HL-60 (cell line): ENCODE results near the gene MCM3AP.

Experiments
- DNase-seq, 2 experiments: peaks; one replicate each; pipeline ENCODE4 v3.0.0-alpha.2; 2010 to 2020; ENCODE audit warnings: low read depth in 1 of 2, low spot score in 1 of 2
- H3K27ac ChIP-seq: fragments of 250-450 bp; sonication (Bioruptor Pico); replicated peaks from 2 replicates; pipeline ENCODE4 v1.5.1; 2020; ENCODE audit warnings: mild to moderate bottlenecking, moderate library complexity
- H3K27me3 ChIP-seq: fragments of 250-450 bp; sonication (Bioruptor Pico); 2 replicates; pipeline ENCODE4 v1.5.1; 2021; ENCODE audit warnings: mild to moderate bottlenecking, moderate library complexity; ENCODE audit not compliant: insufficient read depth, poor library complexity, severe bottlenecking
- H3K4me3 ChIP-seq: replicated peaks from 2 replicates; pipeline ENCODE4 v1.5.1; 2011; ENCODE audit warnings: mild to moderate bottlenecking, control low read depth, low read length; ENCODE audit not compliant: insufficient read depth
- GABPA ChIP-seq: IDR thresholded peaks from 2 replicates; pipeline ENCODE4 v1.6.1; 2012; ENCODE audit warnings: low read depth
- POLR2AphosphoS5 ChIP-seq: IDR thresholded peaks from 2 replicates; pipeline ENCODE4 v1.6.1; 2012; ENCODE audit warnings: low read depth
- SPI1 ChIP-seq: IDR thresholded peaks from 2 replicates; pipeline ENCODE4 v1.6.1; 2012; ENCODE audit warnings: low read depth, mild to moderate bottlenecking, borderline replicate concordance
- TF ChIP-seq, protein P1 (sequence below): IDR thresholded peaks from one replicate; pipeline ENCODE4 v1.5.1; 2011; ENCODE audit warnings: low read length, control low read depth, inconsistent platforms; ENCODE audit not compliant: insufficient read depth
- TF ChIP-seq, protein P2 (sequence below): IDR thresholded peaks from 2 replicates; pipeline ENCODE4 v1.6.1; 2012; ENCODE audit warnings: low read depth; ENCODE audit not compliant: insufficient replicate concordance

The MCM3AP gene

DNA sequence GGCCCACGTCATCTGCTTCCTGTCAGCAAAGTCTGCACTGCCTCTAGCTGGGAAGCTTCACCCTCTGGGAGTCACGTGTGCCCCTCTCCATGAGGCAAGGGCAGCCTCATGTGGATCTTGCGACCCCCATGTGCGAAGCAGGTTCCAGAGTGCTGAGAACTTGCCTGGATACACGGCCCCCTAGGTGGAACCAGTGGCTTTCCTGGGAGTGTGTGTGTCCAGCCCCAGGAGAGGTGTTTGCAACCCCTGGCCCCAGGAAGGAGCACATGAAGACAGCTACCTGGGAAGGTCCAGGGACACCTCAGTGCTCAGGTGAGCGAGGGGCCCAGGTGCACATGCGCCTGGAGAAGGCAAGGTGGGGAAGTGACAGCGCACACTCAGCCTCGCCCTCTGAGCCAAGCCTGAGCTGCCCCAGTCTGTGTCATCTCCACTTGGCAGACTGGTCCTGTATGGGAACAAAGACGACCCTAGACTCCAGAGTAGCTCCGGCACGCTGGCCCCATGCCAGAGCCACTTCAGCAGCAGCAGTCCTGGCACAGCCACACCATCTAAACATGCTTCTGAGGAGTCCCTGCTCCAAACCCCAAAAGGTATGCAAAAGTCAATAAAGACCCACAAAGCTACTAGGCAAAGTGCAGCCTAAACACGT, 65.7 kb downstream of the MCM3AP start:
- TF ChIP-seq GABPA (no peak), SPI1 (no peak), POLR2AphosphoS5 (no peak)
- TF ChIP-seq, protein P1, sequence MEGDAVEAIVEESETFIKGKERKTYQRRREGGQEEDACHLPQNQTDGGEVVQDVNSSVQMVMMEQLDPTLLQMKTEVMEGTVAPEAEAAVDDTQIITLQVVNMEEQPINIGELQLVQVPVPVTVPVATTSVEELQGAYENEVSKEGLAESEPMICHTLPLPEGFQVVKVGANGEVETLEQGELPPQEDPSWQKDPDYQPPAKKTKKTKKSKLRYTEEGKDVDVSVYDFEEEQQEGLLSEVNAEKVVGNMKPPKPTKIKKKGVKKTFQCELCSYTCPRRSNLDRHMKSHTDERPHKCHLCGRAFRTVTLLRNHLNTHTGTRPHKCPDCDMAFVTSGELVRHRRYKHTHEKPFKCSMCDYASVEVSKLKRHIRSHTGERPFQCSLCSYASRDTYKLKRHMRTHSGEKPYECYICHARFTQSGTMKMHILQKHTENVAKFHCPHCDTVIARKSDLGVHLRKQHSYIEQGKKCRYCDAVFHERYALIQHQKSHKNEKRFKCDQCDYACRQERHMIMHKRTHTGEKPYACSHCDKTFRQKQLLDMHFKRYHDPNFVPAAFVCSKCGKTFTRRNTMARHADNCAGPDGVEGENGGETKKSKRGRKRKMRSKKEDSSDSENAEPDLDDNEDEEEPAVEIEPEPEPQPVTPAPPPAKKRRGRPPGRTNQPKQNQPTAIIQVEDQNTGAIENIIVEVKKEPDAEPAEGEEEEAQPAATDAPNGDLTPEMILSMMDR: no peak
- TF ChIP-seq, protein P2, sequence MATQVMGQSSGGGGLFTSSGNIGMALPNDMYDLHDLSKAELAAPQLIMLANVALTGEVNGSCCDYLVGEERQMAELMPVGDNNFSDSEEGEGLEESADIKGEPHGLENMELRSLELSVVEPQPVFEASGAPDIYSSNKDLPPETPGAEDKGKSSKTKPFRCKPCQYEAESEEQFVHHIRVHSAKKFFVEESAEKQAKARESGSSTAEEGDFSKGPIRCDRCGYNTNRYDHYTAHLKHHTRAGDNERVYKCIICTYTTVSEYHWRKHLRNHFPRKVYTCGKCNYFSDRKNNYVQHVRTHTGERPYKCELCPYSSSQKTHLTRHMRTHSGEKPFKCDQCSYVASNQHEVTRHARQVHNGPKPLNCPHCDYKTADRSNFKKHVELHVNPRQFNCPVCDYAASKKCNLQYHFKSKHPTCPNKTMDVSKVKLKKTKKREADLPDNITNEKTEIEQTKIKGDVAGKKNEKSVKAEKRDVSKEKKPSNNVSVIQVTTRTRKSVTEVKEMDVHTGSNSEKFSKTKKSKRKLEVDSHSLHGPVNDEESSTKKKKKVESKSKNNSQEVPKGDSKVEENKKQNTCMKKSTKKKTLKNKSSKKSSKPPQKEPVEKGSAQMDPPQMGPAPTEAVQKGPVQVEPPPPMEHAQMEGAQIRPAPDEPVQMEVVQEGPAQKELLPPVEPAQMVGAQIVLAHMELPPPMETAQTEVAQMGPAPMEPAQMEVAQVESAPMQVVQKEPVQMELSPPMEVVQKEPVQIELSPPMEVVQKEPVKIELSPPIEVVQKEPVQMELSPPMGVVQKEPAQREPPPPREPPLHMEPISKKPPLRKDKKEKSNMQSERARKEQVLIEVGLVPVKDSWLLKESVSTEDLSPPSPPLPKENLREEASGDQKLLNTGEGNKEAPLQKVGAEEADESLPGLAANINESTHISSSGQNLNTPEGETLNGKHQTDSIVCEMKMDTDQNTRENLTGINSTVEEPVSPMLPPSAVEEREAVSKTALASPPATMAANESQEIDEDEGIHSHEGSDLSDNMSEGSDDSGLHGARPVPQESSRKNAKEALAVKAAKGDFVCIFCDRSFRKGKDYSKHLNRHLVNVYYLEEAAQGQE: no peak
- Histone ChIP-seq H3K27ac (no peak overlapping the region), H3K4me3 (no peak overlapping the region), H3K27me3 (no peaks in the 10 kb centered on the region)
- DNase-seq: no peak

DNA sequence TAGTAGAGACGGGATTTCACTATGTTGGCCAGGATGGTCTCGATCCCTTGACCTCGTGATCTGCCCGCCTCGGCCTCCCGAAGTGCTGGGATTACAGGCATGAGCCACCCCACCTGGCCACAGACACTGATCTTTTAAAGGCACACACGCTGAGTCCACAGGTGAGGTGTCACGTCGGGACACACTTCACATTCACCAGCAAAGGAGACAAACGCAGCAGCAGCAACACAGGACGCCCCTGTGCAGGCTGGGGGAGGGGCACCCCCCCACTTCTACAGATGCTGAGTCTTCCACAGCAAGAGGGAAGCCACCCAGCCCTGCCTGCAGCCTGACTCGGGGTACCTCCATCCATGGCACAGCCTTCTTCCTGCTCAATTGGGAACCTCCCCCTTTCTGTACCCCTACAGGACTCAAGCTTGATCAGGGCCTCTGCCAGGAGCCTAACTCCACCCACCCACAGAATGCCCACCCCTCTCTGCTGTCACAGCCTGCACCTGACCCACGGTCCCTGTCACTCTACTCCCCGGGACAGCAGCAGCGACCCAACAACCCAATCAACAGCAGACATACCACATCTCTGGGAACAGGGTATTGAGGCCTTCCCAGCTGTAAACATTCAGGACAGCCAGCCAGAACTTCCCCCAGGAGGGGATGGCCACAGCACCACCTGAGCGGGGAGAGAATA, 66.4 kb downstream of the MCM3AP start:
- H3K27ac ChIP-seq: no peak overlapping the region
- TF ChIP-seq, protein P1: no peak
- TF ChIP-seq SPI1 (no peak), GABPA (no peak), POLR2AphosphoS5 (no peak)
- TF ChIP-seq, protein P2: no peak
- no peak overlapping the region for H3K4me3 ChIP-seq

DNA sequence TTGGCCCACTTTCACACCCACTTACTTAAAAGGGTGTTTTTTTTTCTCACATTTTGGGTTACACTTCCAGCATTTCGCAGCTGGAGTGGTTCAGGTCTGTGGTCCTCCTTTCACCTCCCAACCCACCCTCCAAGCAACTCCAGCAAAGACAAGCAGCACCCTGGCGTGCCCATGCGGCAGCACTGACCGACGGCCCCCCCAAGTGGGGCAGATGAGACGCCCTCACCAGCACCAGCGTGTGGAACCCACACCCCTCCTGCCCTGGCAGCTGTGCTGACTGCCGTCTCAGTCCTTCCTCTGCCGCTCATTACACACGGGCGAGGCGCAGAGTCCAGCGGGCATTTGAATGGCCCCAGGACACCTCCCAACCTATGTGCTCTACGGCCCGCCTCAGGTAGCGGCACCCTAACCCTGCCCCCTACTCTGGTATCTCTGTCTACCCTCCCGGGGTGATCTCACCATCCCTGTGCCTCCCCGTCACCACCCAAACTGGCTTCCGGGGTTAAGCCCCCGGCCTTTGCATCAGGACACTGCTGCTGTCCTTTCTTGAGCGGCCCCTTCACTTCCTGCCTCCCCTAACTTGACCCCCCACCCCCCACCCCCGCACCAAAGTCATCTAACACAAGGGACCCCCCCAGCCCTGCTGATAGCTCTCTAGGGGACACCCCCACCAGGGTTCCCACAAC, 67.8 kb downstream of the MCM3AP start:
- H3K27me3 ChIP-seq: no peaks in the 10 kb centered on the region
- no peak overlapping the region for H3K4me3 ChIP-seq
- TF ChIP-seq, protein P2: no peak
- TF ChIP-seq POLR2AphosphoS5: no peak
- TF ChIP-seq, protein P1: no peak
- no peak for TF ChIP-seq GABPA
- TF ChIP-seq SPI1: no peak
- DNase-seq: no peak
- no peak overlapping the region for H3K27ac ChIP-seq

More for the DNA sequence above, 66.4 kb downstream of the MCM3AP start:
- no peak for DNase-seq
- H3K27me3 ChIP-seq: no peaks in the 10 kb centered on the region
